Measurements from ENCODE around the gene HCFC1R1.
"Not testable (repeated sequence)": the region's sequence is repeated elsewhere in the genome, so short reads cannot be mapped to it uniquely, and the experiment has no call there.

Gene HCFC1R1

DNA sequence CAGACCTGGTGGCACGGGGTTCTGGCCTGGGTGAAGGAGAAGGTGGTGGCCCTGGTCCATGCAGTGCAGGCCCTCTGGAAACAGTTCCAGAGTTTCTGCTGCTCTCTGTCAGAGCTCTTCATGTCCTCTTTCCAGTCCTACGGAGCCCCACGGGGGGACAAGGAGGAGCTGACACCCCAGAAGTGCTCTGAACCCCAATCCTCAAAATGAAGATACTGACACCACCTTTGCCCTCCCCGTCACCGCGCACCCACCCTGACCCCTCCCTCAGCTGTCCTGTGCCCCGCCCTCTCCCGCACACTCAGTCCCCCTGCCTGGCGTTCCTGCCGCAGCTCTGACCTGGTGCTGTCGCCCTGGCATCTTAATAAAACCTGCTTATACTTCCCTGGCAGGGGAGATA lies 45.4 kb upstream of the HCFC1R1 start:
- H3K4me3 ChIP-seq (ENCODE audit: control insufficient read depth in 1 of 7, extremely low read depth in 1 of 7, insufficient read depth in 4 of 7, low read depth in 2 of 7, low read length in 6 of 7); POLR2A ChIA-PET; H3K27me3 ChIP-seq (replicated peaks in 2 of 5; ENCODE audit: control insufficient read depth in 4 of 5, insufficient read depth in 5 of 5, low read length in 4 of 5); DNase-seq; H3K27ac ChIP-seq (ENCODE audit: insufficient read depth in 1 of 2, low read depth in 1 of 2, low read length in 2 of 2, poor library complexity in 1 of 2, severe bottlenecking in 2 of 2); H3K36me3 ChIP-seq (ENCODE audit: control insufficient read depth in 4 of 4, insufficient read depth in 4 of 4, low read length in 3 of 4); H3K9me3 ChIP-seq (ENCODE audit: control extremely low read depth in 1 of 5, control insufficient read depth in 4 of 5, insufficient read depth in 2 of 5, low read depth in 1 of 5, low read length in 4 of 5): not testable (repeated sequence)
- peaks cover 0 to 53% (median 18%) of the 10 kb centered on the region in 4 experiments for H3K4me1 ChIP-seq (ENCODE audit: control extremely low read depth in 1 of 4, control insufficient read depth in 4 of 4, insufficient read depth in 4 of 4, low read length in 3 of 4)
- CTCF ChIA-PET, result interaction anchor here (1.5 kb wide), 1 partner anchor 62 kb away, joined by 3 read pairs; no protein-coding TSS in a partner anchor
- 93% methylated on average over 10 of the region's 11 CpGs for WGBS (ENCODE audit: insufficient coverage)

DNA sequence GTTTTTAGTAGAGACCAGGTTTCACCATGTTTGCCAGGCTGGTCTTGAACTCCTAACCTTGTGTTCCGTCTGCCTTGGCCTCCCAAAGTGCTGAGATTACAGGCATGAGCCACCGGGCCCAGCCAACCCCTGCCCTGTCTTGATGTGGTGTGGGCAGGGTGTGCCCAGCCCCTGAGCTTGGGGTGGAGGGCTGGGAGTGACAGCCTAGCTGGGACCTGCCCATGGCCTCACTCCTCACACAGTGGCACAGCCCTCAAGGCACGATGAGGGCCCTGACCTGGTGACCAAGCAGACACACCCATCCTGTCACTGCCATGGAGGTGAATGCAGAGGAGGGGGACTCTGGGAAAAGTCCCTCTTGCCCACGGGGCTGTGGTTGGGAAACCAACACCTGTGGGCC lies 44.7 kb upstream of the HCFC1R1 start:
- H3K4me1 ChIP-seq (ENCODE audit: control extremely low read depth in 1 of 4, control insufficient read depth in 4 of 4, insufficient read depth in 4 of 4, low read length in 3 of 4), result peaks cover 0 to 46% (median 12%) of the 10 kb centered on the region in 4 experiments
- DNase-seq, result no peak
- H3K4me3 ChIP-seq (ENCODE audit: control insufficient read depth in 1 of 7, extremely low read depth in 1 of 7, insufficient read depth in 4 of 7, low read depth in 2 of 7, low read length in 6 of 7), result no peak overlapping the region
- ChIA-PET CTCF (interaction anchor here (1.5 kb wide), 1 partner anchor 63 kb away, joined by 3 read pairs; no protein-coding TSS in a partner anchor), POLR2A (no interaction called here)
- H3K36me3 ChIP-seq (ENCODE audit: control insufficient read depth in 4 of 4, insufficient read depth in 4 of 4, low read length in 3 of 4), result no peaks in the 10 kb centered on the region
- 91% methylated on average over 4 of the region's 4 CpGs for WGBS (ENCODE audit: insufficient coverage)
- H3K9me3 ChIP-seq (ENCODE audit: control extremely low read depth in 1 of 5, control insufficient read depth in 4 of 5, insufficient read depth in 2 of 5, low read depth in 1 of 5, low read length in 4 of 5), result no peaks in the 10 kb centered on the region
- H3K27me3 ChIP-seq (replicated peaks in 2 of 5; ENCODE audit: control insufficient read depth in 4 of 5, insufficient read depth in 5 of 5, low read length in 4 of 5), result no peaks in the 10 kb centered on the region
- no peak overlapping the region for H3K27ac ChIP-seq (ENCODE audit: insufficient read depth in 1 of 2, low read depth in 1 of 2, low read length in 2 of 2, poor library complexity in 1 of 2, severe bottlenecking in 2 of 2)

DNA sequence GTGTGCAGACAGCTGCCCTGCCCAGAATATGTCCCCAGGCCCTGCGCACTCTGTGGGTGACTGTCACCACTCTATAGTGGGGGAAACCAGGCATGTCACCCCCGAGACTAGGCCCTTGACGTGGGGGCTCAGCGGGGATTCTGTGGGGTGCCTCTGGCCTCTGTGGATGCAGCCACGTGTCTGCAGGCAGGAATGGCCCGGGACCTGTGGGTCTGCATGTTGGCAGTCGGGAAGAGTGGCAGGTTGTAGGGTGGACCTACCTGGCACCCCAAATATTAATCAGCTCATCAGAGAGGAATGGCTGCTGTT lies 42.7 kb upstream of the HCFC1R1 start:
- H3K27ac ChIP-seq (ENCODE audit: insufficient read depth in 1 of 2, low read depth in 1 of 2, low read length in 2 of 2, poor library complexity in 1 of 2, severe bottlenecking in 2 of 2), result no peak overlapping the region
- ChIA-PET POLR2A (no interaction called here), CTCF (interaction anchor here (2.1 kb wide), 1 partner anchor 21 kb away, joined by 5 read pairs; no protein-coding TSS in a partner anchor)
- H3K36me3 ChIP-seq (ENCODE audit: control insufficient read depth in 4 of 4, insufficient read depth in 4 of 4, low read length in 3 of 4), result no peaks in the 10 kb centered on the region
- DNase-seq, result no peak
- H3K4me3 ChIP-seq (ENCODE audit: control insufficient read depth in 1 of 7, extremely low read depth in 1 of 7, insufficient read depth in 4 of 7, low read depth in 2 of 7, low read length in 6 of 7), result no peak overlapping the region
- no peaks in the 10 kb centered on the region for H3K27me3 ChIP-seq (replicated peaks in 2 of 5; ENCODE audit: control insufficient read depth in 4 of 5, insufficient read depth in 5 of 5, low read length in 4 of 5)
- no peaks in the 10 kb centered on the region for H3K9me3 ChIP-seq (ENCODE audit: control extremely low read depth in 1 of 5, control insufficient read depth in 4 of 5, insufficient read depth in 2 of 5, low read depth in 1 of 5, low read length in 4 of 5)
- peaks cover 0 to 37% (median 4%) of the 10 kb centered on the region in 4 experiments for H3K4me1 ChIP-seq (ENCODE audit: control extremely low read depth in 1 of 4, control insufficient read depth in 4 of 4, insufficient read depth in 4 of 4, low read length in 3 of 4)
- 97% methylated on average over 7 of the region's 7 CpGs for WGBS (ENCODE audit: insufficient coverage)

DNA sequence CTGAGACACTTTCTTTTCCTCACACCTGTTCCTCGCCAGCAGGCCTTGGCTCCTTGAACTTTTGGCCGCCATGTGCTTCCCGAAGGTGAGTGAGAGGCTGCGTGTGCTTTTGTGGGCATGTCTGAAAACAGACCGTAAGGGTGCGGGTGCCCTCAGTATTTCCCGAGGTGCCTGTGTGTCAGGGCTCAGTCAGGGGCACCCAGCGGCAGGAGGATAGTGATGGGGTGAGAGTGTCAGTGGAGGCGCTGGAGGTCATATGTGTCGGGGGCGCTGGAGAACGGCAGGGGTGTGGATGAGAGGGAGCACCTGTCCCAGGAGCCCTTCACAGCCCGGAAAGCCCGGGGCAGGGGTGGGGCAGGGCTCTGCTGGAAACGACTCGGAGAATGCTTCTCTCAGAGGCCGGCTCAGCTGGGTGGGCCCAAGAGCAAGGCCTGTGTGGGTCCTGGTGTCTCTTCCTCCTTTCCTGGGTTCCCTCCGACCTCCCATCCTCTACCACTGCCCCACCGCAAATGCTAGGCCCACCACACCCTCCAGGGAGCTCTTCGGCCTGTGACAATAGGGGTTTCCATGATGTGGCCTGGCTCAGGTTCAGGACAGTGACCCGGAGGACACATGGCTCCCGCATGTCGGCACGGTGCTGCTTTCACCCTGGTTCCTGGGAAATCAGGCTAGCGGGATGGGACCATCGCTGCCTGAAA lies 42.1 kb upstream of the HCFC1R1 start:
- CTCF ChIA-PET, result interaction anchor here (1.3 to 2.1 kb wide), 2 partner anchors 9 to 21 kb away, joined by 4 to 5 read pairs; no protein-coding TSS in a partner anchor
- POLR2A ChIA-PET, result interaction anchor here (0.6 kb wide), 1 partner anchor 58 kb away, joined by 3 read pairs; no protein-coding TSS in a partner anchor
- no peak overlapping the region for H3K4me3 ChIP-seq (ENCODE audit: control insufficient read depth in 1 of 7, extremely low read depth in 1 of 7, insufficient read depth in 4 of 7, low read depth in 2 of 7, low read length in 6 of 7)
- no peaks in the 10 kb centered on the region for H3K36me3 ChIP-seq (ENCODE audit: control insufficient read depth in 4 of 4, insufficient read depth in 4 of 4, low read length in 3 of 4)
- H3K27ac ChIP-seq (ENCODE audit: insufficient read depth in 1 of 2, low read depth in 1 of 2, low read length in 2 of 2, poor library complexity in 1 of 2, severe bottlenecking in 2 of 2), result no peak overlapping the region
- no peak for DNase-seq
- no peaks in the 10 kb centered on the region for H3K9me3 ChIP-seq (ENCODE audit: control extremely low read depth in 1 of 5, control insufficient read depth in 4 of 5, insufficient read depth in 2 of 5, low read depth in 1 of 5, low read length in 4 of 5)
- peaks cover 0 to 32% (median 3%) of the 10 kb centered on the region in 4 experiments for H3K4me1 ChIP-seq (ENCODE audit: control extremely low read depth in 1 of 4, control insufficient read depth in 4 of 4, insufficient read depth in 4 of 4, low read length in 3 of 4)
- WGBS (ENCODE audit: insufficient coverage), result 96% methylated on average over 26 of the region's 26 CpGs
- H3K27me3 ChIP-seq (replicated peaks in 2 of 5; ENCODE audit: control insufficient read depth in 4 of 5, insufficient read depth in 5 of 5, low read length in 4 of 5), result no peaks in the 10 kb centered on the region

DNA sequence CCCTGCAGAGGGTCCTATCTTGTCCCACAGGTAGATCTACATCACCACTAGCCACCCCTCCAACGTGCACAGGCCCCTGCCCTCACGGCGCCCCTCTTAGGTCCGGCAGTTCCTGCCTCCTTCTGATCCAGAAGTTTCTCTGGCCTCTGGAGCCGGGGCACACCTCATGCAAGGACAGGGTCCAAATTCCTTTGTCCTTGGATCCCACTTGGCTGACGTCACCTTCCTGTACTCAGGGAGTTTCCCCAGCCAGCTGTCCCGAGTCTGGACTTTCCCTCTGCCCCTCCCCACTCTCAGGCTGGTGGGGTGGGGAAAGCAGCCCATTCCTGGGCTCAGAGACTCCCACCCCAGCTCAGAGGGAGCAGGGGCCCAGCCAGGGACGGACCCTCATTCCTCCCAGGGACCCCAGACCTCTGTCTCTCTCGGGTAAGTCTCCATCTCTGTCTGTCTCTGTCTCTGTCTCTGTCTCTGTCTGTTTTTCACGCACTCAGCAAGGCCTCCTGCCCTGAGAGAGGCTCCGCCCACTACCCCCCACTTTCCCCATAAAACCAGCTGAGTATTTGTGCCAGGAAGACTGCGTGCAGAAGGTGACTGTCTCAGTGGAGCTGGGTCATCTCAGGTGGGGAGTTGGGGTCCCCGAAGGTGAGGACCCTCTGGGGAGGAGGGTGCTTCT lies 41.5 kb upstream of the HCFC1R1 start, which contains the start of gene IL32:
Gene IL32, plus strand, starts transcription at position 572 of the 673 bp plus-strand sequence. CDS start 172 bp downstream, outside the sequence.
- DNase-seq, result peak in 2 of 3 donors; percentile 35 to 61
- H3K27ac ChIP-seq (ENCODE audit: insufficient read depth in 1 of 2, low read depth in 1 of 2, low read length in 2 of 2, poor library complexity in 1 of 2, severe bottlenecking in 2 of 2), result no peak within 1 kb of the TSS
- no peaks in the 10 kb centered on the region for H3K36me3 ChIP-seq (ENCODE audit: control insufficient read depth in 4 of 4, insufficient read depth in 4 of 4, low read length in 3 of 4)
- peaks cover 0 to 27% (median 2%) of the 10 kb centered on the region in 4 experiments for H3K4me1 ChIP-seq (ENCODE audit: control extremely low read depth in 1 of 4, control insufficient read depth in 4 of 4, insufficient read depth in 4 of 4, low read length in 3 of 4)
- H3K9me3 ChIP-seq (ENCODE audit: control extremely low read depth in 1 of 5, control insufficient read depth in 4 of 5, insufficient read depth in 2 of 5, low read depth in 1 of 5, low read length in 4 of 5), result no peaks in the 10 kb centered on the region
- CTCF ChIA-PET, result interaction anchor here (1.3 to 2.1 kb wide), 3 partner anchors 9 to 30 kb away, joined by 4 to 5 read pairs (median 5); no protein-coding TSS in a partner anchor
- no peaks in the 10 kb centered on the region for H3K27me3 ChIP-seq (replicated peaks in 2 of 5; ENCODE audit: control insufficient read depth in 4 of 5, insufficient read depth in 5 of 5, low read length in 4 of 5)
- 91% methylated on average over 9 of the region's 13 CpGs for WGBS (ENCODE audit: insufficient coverage)
- no peak within 1 kb of the TSS for H3K4me3 ChIP-seq (ENCODE audit: control insufficient read depth in 1 of 7, extremely low read depth in 1 of 7, insufficient read depth in 4 of 7, low read depth in 2 of 7, low read length in 6 of 7)
- POLR2A ChIA-PET, result interaction anchor here (0.6 kb wide), 2 partner anchors 9 to 59 kb away, joined by 3 to 8 read pairs; no protein-coding TSS in a partner anchor

DNA sequence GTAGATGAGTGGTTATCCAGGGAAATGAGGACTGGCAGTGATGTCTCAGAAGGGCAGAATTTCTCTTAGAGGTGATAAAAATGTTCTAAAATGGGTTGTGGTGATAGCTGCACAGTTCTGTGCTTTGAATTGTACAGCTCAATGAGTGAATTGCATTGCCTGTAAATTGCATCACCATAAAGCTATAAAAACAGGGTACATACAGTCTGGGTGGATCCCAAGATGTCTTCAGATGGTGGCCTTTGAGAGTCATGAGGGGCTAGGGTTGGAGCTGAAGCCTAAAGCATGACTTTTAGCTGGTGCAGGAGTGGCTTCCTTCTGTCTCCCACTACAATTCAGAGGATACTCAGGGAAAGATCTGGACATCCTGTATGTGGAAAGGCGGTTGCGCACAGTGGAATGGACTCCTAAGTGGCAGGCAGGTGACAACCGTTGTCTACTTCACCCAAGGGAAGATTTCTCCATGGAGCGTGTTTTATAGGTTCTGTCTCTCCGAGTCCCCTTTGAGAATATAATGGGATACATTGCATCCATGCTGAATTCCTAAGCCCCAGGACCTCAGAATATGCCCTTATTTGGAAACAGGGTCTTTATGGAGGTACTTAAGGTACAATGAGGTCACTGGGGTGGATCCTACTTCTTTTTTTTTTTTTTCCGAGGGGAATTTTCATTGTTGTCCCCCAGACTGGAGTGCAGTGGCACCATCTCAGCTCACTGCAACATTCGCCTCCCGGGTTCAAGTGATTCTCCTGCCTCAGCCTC lies 40.1 kb upstream of the HCFC1R1 start:
- ChIA-PET CTCF (interaction anchor here (0.8 to 6.5 kb wide), 10 partner anchors 11 to 105 kb away, joined by 3 to 51 read pairs (median 6); partner anchors contain the start of gene ZSCAN10), POLR2A (interaction anchor here (0.7 kb wide), 1 partner anchor 25 kb away, joined by 3 read pairs; no protein-coding TSS in a partner anchor)
- DNase-seq, result no peak
- no peak overlapping the region for H3K4me3 ChIP-seq (ENCODE audit: control insufficient read depth in 1 of 7, extremely low read depth in 1 of 7, insufficient read depth in 4 of 7, low read depth in 2 of 7, low read length in 6 of 7)
- no peaks in the 10 kb centered on the region for H3K9me3 ChIP-seq (ENCODE audit: control extremely low read depth in 1 of 5, control insufficient read depth in 4 of 5, insufficient read depth in 2 of 5, low read depth in 1 of 5, low read length in 4 of 5)
- WGBS (ENCODE audit: insufficient coverage), result 98% methylated on average over 7 of the region's 8 CpGs
- H3K27me3 ChIP-seq (replicated peaks in 2 of 5; ENCODE audit: control insufficient read depth in 4 of 5, insufficient read depth in 5 of 5, low read length in 4 of 5), result no peaks in the 10 kb centered on the region
- no peaks in the 10 kb centered on the region for H3K36me3 ChIP-seq (ENCODE audit: control insufficient read depth in 4 of 4, insufficient read depth in 4 of 4, low read length in 3 of 4)
- no peak overlapping the region for H3K27ac ChIP-seq (ENCODE audit: insufficient read depth in 1 of 2, low read depth in 1 of 2, low read length in 2 of 2, poor library complexity in 1 of 2, severe bottlenecking in 2 of 2)
- peaks cover 0 to 34% (median 11%) of the 10 kb centered on the region in 4 experiments for H3K4me1 ChIP-seq (ENCODE audit: control extremely low read depth in 1 of 4, control insufficient read depth in 4 of 4, insufficient read depth in 4 of 4, low read length in 3 of 4)
